GM21381 (cell line): ENCODE data around the gene OSBP.
A peak's percentile ranks its signal among the peaks of the same experiment; 100 is the strongest.

Source experiments
- ATAC-seq: cut with Tn5 transposase; IDR thresholded peaks from one replicate; pipeline ENCODE4 v1.9.1; 2021; ENCODE audit warnings: mild to moderate bottlenecking, moderate library complexity; ENCODE audit not compliant: unreplicated experiment

Gene OSBP

DNA sequence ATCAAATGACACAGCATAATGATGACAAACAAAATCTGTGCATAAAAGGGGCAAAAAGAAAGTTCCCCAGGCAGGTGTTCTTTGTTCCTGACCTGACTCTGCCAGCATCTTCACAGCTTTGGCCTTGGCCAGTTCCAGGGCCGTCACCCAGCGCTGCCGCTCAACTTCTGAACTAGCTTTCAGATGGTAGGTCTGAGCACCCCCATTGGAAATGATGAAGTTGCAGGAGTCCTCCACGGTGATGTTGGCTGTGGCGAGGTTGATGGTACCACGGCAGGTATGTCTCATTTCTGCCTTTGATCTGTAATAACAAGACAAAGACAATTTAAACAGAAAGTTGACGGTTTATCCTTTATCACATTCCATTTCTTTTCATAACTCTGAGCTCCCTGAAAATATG is 5.3 kb downstream of the OSBP start:
- no peak for ATAC-seq

DNA sequence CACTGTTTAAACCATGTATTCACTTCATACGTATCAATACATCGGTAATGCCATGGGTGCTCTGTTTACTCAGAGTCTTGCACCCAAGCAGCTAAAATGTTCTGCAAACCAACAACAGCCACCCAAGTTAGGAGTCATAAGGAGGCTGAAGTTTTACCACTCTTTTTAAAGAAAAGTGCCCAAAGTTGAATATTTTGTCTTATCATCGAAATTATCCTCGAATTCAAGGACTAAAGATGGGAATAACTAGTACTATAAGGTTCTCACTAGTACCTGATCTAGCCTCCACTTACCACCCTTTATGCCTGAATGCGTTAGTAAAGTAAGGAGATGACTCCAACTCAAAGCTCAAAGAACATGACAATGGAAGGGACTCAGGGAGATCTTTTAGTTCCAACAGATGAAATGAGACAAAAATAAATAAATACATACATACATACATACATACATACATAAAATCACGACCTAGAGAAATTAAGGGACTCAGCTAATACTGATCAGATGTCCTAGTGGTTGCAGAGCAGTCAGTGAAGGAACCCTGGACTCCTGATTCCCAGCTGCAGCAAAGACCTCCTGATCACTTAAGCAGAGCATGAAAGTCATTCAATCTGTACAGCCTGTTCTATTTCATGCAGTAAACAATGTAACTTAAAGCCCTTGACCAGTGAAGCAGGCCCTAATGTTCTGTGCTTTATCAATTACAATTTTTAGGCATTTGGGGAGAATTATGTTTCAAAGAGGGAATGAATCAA is 7.7 kb downstream of the OSBP start:
- no peak for ATAC-seq

DNA sequence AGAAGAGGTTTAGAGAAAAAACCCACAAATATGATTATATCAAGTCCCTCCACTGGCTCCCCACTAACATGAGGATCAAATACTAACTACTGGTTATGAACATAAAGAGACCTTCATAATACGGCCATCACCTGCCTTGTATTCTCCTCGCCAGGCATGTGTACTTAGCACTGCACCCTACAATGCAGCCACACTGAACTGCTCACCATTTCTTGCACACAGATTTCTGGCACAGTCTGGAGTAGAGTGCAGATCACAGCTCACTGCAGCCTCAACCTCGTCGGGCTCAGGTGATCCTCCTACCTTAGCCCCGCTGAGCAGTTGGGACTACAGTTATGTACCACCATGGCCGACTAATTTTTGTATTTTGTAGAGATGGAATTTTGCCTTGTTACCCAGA is 13.1 kb downstream of the OSBP start:
- ATAC-seq: no peak

DNA sequence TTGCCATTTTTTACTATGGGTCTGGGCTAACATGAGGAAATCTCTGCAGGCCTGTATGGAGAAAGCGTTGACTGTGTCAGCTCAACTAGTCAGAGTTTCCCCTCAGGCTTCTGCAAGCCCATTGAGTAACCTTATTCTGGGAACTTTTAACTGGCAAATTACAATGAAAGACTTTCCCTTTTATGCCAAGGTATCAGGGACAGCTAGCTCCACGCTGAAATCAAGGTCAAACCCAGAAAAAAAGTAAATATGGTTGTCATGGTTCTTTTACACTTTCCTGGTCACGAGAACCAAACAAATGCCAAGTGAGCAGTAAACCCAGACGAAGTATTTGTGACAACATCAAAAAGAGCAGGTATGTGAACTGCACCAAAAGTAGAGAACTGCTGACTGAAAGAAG is 13.8 kb downstream of the OSBP start:
- ATAC-seq: no peak

DNA sequence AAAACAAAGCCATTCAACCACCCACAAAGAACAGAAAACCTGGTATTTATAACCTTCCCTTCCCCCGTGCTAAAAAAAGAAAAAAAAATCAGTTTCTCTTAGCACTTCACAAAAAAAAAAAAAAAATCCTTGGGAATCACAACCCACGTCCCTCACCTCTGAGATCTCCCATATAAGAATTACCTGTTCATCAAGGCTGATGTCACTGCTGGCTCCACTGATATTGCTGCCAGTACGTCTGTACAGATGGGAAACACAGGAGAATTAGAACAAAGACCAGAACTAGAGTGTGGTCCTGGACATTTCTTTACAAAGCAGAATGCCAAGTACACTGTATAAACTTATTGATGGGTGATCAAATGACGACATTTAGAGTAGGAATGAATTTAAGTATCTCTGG is 14.9 kb downstream of the OSBP start:
- no peak for ATAC-seq

DNA sequence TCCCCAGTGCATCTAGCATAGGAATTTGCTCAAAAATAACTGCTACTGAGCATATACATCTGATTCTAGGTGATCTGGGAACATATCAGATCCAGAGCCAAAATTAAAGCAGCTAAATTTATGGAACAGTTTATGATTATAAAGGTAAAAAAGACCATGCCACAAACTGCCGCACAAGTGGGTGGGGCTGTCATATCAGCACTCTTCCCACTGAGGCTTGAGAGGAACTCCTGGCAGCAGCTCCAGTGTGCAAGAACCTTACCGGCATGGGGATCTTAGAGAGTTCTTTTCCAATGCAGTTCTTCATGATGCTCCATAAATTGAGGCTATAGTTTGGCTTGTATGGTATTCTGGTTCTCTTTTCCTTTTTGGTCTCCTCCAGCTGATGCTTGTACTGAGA is 15.3 kb downstream of the OSBP start:
- ATAC-seq: no peak

DNA sequence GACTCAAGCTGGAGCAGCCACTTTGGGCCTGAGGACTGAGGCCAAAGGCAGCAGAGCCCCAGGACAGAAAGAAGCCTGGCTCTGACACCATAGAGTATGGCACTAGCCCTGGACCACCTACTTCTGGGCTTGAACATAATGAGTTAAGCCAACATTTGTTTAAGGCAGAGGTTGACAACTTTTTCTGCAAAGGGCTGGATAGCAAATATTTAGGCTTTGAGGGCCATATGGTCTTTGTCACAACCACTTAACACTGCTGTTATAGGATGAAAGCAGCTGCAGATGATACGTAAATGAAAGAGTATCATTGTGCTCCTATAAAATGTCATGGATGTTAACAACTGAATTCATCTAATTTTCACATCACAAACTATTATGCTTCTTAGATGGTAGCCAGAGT is 16.6 kb downstream of the OSBP start:
- no peak for ATAC-seq

DNA sequence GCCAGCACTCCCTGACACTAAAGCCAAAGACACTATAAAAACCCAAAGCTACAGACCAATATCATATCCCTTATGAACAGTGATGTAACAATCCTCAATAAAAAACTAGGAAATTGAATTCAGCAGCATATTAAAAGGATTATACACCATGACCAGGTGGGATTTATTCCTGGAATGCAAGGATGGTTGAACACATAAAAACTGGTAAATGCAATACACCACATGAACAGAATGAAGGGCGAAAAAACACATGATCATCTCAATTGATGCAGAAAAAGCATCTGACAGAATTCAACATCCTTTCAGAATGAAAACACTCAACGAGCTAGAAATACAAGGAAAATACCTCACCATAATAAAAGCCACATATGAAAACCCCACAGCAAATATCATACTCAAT is 31.3 kb downstream of the OSBP start:
- ATAC-seq: no peak

DNA sequence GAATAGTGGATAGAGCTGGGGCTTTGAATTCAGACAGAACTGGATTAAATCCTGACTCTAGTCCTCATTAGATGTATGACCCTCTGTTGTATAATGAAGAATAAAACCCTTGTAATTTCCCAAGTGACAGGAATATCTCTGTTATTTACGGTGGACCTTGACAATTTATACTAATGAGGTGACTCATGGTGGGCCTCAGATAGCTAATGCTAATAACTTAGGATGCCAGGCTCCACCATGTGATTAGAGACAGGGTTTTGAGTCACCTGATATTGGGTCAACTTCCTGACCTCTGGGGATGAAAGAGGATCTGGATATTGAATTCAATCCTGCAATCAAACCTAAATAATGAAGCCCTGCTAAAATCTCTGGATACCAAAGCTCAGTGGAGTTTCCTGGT is 33.6 kb downstream of the OSBP start:
- no peak for ATAC-seq

DNA sequence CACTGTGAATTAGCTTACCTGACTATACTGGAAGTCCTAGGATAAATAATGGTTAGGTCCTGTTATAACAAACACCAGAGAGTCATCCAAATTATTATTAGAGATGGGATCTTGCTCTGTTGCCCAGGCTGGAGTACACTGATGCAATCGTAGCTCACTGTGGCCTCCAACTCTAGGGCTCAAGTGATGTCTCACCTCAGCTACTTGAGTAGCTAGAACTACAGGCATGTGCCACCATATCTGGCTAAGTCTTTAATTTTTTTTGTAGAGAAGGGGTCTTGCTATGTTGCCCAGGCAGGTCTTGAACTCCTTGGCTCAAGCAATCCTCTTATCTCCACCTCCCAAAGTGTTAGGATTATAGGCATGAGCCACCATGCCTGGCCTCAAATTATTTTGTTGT is 37.2 kb downstream of the OSBP start:
- ATAC-seq: no peak

DNA sequence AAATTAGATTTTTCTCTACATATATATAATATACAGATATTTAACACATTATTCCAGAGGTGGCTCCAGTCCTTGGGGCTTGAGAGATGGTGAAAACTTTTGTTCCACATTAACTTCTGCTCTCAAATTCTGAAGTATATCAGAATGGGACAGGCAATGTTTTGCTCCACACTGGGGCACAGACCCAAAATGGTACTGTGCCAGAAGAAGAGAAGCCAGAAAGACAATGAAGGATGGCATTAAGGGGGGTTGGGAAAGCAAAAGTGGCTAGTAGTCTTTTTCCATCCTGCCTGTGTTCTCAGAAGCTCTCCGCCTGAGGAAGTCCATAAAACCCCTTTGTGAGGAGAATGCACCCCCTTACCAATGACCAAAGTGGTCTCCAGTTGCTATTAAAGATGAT is 40.1 kb downstream of the OSBP start:
- no peak for ATAC-seq

DNA sequence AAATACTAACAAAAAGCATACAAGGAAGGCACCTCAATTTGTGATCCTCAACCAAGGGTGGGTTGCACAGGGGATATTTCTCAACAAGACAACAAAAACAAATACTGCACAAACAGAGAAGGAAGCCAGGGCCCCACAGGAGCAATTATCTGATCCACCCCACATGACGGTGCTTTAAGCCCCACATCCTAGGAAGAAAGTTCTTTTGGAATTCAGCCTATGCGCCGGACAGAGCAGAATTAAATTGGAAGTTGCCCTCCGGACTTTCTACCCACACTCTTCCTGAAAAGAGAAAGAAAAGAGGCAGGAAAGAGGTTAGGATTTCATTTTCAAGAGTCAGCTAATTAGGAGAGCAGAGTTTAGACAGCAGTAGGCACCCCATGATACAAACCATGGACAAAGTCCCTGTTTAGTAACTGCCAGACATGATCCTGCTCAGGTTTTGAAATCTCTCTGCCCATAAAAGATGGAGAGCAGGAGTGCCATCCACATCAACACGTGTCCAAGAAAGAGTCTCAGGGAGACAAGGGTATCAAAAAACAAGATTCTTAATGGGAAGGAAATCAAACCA is 40.6 kb downstream of the OSBP start:
- no peak for ATAC-seq

DNA sequence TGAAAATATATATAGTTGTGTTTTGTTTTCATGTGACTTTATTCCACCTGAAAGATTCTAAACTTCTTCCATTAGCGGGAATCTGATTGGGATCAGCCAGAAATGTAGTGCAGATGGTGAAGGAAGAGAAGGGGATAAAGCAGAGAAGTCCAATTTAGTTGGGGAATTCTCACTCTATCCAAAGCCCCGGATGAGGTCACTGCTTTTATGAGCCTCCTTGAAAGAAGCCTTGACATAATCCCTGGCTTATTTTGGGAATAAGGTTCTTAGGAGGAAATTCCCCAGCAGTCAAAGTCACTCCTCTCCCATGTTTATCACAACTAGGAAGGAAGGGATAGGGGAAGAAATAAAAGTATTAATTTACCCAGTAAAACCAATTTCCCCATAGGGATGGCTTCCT is 41.1 kb downstream of the OSBP start:
- ATAC-seq: no peak

DNA sequence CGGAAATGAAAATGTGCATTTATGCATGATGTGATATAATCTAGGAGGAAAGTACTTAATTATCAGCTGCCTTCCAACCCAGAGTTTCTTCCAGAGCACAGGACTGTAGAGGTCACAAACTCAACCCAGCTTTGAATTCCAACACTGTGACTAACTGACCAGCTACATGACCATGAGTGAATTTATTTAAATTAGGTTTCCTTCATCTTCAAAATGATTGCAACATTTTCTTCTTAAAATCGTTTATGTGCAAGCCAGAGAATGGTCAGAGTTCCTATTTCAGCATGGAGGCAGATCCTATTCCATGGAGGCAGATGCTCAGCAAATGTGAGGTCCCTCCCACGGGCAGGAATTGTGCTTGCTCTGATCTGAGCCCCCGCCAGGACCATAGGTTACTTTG is 42.4 kb downstream of the OSBP start:
- no peak for ATAC-seq

DNA sequence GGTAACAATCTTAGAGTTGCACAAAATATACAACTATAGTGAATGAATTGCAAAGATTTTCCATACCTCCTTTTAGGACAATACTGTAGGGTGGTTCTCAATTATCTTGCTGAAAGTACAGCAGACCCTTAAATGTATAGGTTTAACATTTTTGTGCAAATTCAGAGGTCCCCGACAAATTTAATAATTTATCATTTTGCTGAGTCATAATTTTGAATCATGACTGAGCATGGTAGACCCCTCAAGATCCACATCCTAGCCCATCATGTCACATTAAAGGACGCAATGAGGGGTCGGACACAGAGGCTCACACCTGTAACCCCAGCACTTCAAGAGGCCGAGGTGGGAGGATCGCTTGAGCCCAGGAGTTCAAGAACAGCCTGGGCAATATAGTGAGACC is 43.5 kb downstream of the OSBP start:
- no peak for ATAC-seq

DNA sequence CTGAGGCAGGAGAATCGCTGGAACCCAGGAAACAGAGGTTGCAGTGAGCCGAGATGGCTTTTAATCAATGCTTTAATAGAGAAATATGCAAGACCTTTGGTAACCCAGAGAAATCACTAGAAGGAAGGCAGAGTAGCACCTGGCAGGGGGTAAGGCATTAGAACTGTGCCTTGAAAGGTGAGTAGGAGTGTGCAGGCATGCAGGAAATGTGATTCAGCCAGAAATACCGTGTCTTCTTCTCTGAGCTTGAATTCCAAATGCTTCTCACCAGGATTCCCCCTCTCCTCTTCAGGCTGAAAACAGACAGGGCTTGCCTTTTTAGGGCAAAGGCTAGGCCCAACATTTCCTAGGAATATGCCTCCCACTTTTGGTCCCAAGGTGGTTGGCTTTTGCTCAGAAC is 53.3 kb downstream of the OSBP start:
- ATAC-seq: no peak

DNA sequence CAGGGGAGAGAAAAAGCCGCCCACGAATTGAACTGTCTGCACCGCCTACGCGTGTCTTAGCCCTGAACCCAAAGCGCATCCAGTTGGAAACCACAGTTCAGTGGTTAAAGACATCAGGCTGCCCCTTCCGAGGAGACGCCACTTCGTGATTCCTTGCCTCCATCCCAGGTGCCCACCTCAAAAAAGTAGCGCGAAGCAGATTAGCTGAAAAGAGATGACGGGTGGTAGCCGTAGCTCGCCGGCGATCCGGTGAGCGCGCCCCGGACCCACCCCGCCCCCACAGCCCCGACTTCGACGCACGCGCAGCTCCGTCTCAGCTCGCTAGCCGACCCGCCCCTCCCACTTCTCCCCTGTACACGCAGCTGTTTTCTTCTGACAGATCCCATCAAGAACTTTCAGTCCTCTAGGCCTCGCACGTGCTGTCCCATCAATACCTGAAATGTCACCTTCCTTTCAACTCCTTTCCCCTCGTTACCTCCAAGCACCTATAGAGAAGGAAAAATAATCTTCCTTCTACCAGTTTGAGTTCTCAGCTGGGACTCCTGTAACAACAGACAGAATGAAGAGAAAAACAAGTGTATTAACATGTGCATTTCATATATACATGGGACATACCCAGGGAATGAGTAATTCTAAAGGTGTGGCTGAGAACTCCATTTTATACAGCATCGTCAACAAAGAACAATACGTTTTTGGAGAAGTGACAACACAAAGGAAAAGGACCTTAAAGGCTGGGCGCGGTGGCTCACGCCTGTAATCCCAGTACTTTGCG is 54.7 kb downstream of the OSBP start:
- ATAC-seq: peak; percentile 45

DNA sequence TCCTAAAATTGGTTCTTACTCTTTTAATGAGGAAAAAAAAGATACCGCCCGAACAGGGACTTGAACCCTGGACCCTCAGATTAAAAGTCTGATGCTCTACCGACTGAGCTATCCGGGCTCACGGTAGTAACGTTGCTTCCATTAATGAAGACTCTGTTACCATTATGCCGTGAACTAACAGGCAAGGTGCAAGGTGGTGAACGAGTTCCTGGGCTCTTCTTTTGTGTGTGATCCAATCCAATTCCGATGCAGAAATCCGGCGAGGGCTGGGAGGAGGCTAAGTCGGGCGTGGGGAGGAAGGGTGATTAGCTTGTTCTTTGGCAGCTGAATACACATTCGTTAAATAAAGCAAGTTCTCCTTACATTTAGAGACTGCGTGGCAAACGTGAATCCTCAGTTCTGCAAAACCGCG is 55.3 kb downstream of the OSBP start:
- peak; percentile 19 for ATAC-seq

DNA sequence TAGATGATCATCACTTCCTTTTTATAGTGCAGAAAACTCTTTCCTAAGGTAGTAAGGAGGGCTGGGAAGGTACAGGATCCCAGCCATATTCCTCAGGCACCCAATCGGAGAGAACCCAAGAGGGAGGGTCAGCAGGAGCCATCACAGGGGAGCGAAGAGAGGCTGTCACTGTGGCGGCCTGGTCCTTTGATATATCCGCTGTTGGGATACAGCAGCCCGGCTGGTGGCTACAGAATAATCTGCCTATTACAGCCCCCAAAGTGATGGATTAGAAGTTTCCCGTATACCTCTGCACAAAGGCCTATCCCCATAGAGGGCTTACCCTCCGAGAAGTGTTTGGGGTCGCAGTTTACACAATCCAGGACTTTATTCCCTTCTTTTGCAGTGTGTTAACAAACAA is 55.7 kb downstream of the OSBP start:
- ATAC-seq: no peak

DNA sequence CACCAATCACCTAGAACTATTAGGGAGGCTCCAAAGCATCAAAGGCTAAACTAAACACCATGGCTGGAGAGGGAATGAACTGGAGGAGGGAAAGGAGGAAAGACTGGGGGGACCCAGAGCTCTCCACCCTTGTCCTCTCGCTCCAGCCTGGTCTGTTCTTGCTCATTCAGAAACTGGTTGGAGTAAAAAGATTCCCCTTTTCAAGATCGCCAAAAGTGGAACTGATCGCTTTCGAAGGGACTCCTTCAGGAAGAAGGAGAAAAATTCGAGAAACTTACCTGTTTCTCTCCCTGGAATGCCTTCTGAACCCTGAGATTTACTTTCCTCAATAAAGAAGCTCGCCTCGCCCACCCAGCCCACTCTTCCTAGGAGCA is 57.3 kb downstream of the OSBP start:
- ATAC-seq: no peak

DNA sequence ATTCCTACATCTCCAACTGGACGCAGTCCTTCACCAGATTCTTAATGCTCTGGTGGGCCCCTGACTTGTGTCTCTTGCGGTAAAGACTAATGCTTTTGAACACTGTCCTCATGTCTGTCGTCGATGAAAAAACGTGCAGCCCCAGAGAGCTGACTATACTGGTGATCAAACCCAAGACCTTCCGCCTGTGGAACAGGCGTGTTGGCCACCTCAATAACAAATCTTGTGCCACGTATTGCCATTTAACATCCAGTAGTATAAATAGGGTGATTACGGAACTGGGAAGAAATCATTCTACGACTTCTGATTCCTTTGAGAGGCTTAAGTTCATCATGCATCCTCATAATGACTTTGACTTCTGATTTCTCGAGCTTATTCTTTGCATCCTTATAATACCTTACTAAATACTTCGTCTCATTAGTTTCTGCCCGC is 58.6 kb downstream of the OSBP start:
- ATAC-seq: no peak
